ENCODE data around the gene PELO.

- TF ChIP-seq POLR2AphosphoS5 (IDR thresholded peaks at IDR 0.05; ENCODE audit: borderline replicate concordance, low read depth, low read length) (no peak), EZH2 (IDR thresholded peaks at IDR 0.05) (no peak), FOXP2 (optimal IDR thresholded peaks at IDR 0.05; ENCODE audit: control extremely low read depth, extremely low read length, insufficient read depth) (no peak)
Measured at GRCh38 chr5:52786391-52786790, 1.3 kb upstream of the PELO start.
